ENCODE measurements around the gene ACSM4. TPM values are rescaled to one million over a fixed set of nuclear protein-coding genes. Genes with fewer than 3 reads are reported as not detected.
"Not testable (repeated sequence)": the region's sequence is repeated elsewhere in the genome, so short reads cannot be mapped to it uniquely, and the experiment has no call there.

ACSM4 gene
- polyA plus RNA-seq (2012; ENCODE audit: insufficient read depth, insufficient read length, low read depth), result 4.2 TPM

DNA sequence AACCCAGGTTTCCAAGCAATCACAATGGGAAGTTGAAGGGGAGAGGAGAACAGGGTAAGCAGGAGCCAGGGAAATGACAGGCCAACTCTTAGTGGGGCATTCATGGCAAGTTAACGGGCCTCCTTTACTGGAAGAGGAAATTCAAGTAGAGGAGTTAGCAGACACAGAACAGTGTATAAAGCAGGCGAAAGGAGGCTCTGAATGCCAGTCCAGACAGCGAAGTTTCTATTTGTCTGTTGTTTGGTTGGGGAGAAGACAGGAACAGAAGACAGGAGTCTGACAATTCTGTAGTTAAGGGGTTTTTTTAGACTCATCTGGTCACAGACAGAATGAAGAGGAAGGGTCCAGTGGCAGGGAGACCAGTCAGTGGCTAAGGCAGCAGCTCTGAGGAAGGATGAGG lies at the start of gene ACSM4:
ACSM4 (plus strand) TSS at position 301 of the 400 bp plus-strand sequence. CDS start 260 bp downstream, outside the sequence.
- DNase-seq, result no peak
- no peaks in the 10 kb centered on the region for H3K9me3 ChIP-seq
- no peaks in the 10 kb centered on the region for H3K27me3 ChIP-seq
- H3K36me3 ChIP-seq, result 0 out of 2 replicates have a peak, but pooled peaks cover 3% of the 10 kb centered on the region
- TF ChIP-seq, protein P1, sequence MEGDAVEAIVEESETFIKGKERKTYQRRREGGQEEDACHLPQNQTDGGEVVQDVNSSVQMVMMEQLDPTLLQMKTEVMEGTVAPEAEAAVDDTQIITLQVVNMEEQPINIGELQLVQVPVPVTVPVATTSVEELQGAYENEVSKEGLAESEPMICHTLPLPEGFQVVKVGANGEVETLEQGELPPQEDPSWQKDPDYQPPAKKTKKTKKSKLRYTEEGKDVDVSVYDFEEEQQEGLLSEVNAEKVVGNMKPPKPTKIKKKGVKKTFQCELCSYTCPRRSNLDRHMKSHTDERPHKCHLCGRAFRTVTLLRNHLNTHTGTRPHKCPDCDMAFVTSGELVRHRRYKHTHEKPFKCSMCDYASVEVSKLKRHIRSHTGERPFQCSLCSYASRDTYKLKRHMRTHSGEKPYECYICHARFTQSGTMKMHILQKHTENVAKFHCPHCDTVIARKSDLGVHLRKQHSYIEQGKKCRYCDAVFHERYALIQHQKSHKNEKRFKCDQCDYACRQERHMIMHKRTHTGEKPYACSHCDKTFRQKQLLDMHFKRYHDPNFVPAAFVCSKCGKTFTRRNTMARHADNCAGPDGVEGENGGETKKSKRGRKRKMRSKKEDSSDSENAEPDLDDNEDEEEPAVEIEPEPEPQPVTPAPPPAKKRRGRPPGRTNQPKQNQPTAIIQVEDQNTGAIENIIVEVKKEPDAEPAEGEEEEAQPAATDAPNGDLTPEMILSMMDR (IDR thresholded peaks at IDR 0.05; ENCODE audit: low read depth, low read length), result no peak
- H3K4me3 ChIP-seq (ENCODE audit: low read depth, low read length), result no peak within 1 kb of the TSS
- H3K4me1 ChIP-seq, result no peaks in the 10 kb centered on the region

DNA sequence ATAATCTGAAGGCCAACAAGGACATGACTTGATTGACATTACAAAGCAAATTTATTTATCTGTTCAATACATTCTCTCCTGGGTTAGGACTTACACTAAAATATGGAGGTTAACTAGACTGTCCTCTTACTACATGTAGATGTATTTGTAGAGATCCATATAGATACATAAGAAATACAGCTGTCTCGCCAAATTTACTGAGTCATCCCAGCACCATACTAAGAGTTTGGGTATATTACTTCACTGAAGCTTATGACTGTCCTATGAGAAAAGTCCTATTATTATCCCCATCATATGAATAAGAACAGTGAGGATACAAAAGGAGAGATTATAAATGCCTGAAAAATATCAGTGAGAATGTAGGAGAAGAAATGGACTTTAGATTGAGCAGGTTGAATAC lies 44.8 kb upstream of the ACSM4 start:
- no peak for DNase-seq
- no peak overlapping the region for H3K4me3 ChIP-seq (ENCODE audit: low read depth, low read length)
- H3K9me3 ChIP-seq, result no peaks in the 10 kb centered on the region

GRCh38 chr12:7264538-7264937 lies 39.3 kb upstream of the ACSM4 start:
- no peaks in the 10 kb centered on the region for H3K9me3 ChIP-seq
- TF ChIP-seq, protein P1 (IDR thresholded peaks at IDR 0.05; ENCODE audit: low read depth, low read length), result no peak
- H3K4me1 ChIP-seq, result no peaks in the 10 kb centered on the region
- no peaks in the 10 kb centered on the region for H3K36me3 ChIP-seq
- no peaks in the 10 kb centered on the region for H3K27me3 ChIP-seq
- DNase-seq, result no peak
- H3K4me3 ChIP-seq (ENCODE audit: low read depth, low read length), result no peak overlapping the region

More for the DNA sequence above, 44.8 kb upstream of the ACSM4 start:
- H3K27me3 ChIP-seq, result no peaks in the 10 kb centered on the region
- no peaks in the 10 kb centered on the region for H3K4me1 ChIP-seq
- TF ChIP-seq, protein P1 (IDR thresholded peaks at IDR 0.05; ENCODE audit: low read depth, low read length), result no peak
- H3K36me3 ChIP-seq, result no peaks in the 10 kb centered on the region

DNA sequence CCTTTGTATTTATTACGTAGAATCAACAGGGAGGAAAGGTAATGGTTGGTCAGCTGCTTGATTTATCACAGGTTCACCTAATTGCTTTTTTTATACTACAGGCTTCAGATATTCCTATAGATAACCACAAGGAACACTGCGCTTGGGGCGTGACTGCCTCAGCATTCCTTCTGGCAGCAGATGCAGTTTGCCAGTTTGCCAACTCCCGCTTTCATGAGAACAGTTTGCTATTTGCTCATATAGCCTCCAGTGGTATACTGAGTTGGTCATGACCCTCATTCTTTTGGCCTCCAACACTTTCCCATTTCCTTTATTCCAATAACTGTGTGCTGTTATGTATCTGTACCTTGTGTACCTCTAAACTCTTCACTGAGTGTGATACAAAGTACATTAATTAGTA lies 38.6 kb upstream of the ACSM4 start:
- Histone ChIP-seq H3K36me3 (no peaks in the 10 kb centered on the region), H3K9me3 (no peaks in the 10 kb centered on the region), H3K27me3 (no peaks in the 10 kb centered on the region), H3K4me3 (ENCODE audit: low read depth, low read length) (no peak overlapping the region), H3K4me1 (no peaks in the 10 kb centered on the region)
- no peak for DNase-seq
- TF ChIP-seq, protein P1 (IDR thresholded peaks at IDR 0.05; ENCODE audit: low read depth, low read length), result no peak

GRCh38 chr12:7269273-7269672 lies 34.6 kb upstream of the ACSM4 start:
- no peaks in the 10 kb centered on the region for H3K36me3 ChIP-seq
- no peak for DNase-seq
- no peaks in the 10 kb centered on the region for H3K4me1 ChIP-seq
- TF ChIP-seq, protein P1 (IDR thresholded peaks at IDR 0.05; ENCODE audit: low read depth, low read length), result no peak
- H3K4me3 ChIP-seq (ENCODE audit: low read depth, low read length), result no peak overlapping the region
- H3K27me3 ChIP-seq, result no peaks in the 10 kb centered on the region
- no peaks in the 10 kb centered on the region for H3K9me3 ChIP-seq

DNA sequence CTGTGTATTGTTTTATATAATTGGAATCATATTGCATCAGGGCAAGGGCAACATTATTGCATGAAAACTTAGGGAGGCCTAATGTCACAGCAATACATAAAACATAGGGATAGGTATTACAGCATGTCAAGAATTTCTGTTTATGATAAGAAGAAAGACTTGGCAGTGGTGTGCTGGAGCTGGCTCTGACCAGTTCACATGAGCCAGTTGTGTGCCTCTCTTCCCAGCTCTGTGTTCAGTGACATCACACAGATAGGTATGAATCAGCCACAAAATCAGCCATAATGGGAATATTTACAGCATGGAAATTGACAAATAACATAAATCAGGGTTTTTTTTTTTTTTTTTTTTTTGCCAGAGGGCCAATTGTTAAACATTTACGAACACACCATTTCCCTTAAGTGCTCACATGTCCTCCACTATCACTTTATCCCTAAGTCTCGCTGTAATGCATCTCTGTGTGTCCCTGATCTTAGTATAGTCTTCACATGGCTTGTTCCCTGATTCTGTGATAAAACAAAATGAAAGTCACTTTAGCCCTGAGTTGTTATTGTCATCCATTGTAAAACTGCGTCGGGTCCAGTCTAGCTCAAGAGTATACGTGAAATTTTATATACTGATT lies 31.9 kb upstream of the ACSM4 start:
- no peaks in the 10 kb centered on the region for H3K9me3 ChIP-seq
- H3K36me3 ChIP-seq, result no peaks in the 10 kb centered on the region
- no peaks in the 10 kb centered on the region for H3K4me1 ChIP-seq
- no peaks in the 10 kb centered on the region for H3K27me3 ChIP-seq
- H3K4me3 ChIP-seq (ENCODE audit: low read depth, low read length), result no peak overlapping the region
- DNase-seq, result no peak
- TF ChIP-seq, protein P1 (IDR thresholded peaks at IDR 0.05; ENCODE audit: low read depth, low read length), result no peak

DNA sequence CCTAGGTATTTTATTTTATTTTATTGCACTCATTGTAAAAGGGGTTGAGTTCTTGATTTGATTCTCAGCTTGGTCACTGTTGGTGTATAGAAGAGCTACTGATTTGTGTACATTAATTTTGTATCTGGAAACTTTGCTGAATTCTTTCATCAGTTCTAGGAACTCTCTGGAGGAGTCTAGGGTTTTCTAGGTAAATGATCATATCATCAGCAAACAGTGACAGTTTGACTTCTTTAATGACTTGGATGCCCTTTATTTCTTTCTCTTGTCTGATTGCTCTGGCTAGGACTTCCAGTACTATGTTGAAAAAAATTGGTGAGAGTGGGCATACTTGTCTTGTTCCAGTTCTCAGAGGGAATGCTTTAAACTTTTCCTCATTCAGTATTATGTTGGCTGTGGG lies 28.4 kb upstream of the ACSM4 start:
- H3K4me3 ChIP-seq (ENCODE audit: low read depth, low read length); H3K27me3 ChIP-seq; H3K36me3 ChIP-seq; H3K9me3 ChIP-seq; H3K4me1 ChIP-seq; DNase-seq: not testable (repeated sequence)
